Stimulated activated naive CD4-positive, alpha-beta T cell treated with Interleukin-2 at 50 U/mL for 16 hours (primary cell): ENCODE measurements around the gene CCDC190.
"Not testable (repeated sequence)": the region's sequence is repeated elsewhere in the genome, so short reads cannot be mapped to it uniquely, and the experiment has no call there.

ENCODE experiments used
- DNase-seq: peaks from one replicate; lab custom pipeline; 2025; lab: John Stamatoyannopoulos, UW

Gene CCDC190

GRCh38 chr1:162877412-162877811 lies 16.4 kb upstream of the CCDC190 start:
- DNase-seq = no peak

GRCh38 chr1:162876751-162877150 lies 15.8 kb upstream of the CCDC190 start:
- no peak for DNase-seq

GRCh38 chr1:162873671-162874666 lies 13.0 kb upstream of the CCDC190 start:
- no peak for DNase-seq

GRCh38 chr1:162872981-162873380 lies 12.0 kb upstream of the CCDC190 start:
- DNase-seq = no peak

- DNase-seq = not testable (repeated sequence)
These were observed 10.4 kb upstream of the CCDC190 start for GRCh38 chr1:162871417-162871816.

GRCh38 chr1:162868972-162869371 lies 8.0 kb upstream of the CCDC190 start:
- DNase-seq = no peak

GRCh38 chr1:162861625-162862024 lies 650 bp upstream of the CCDC190 start:
- DNase-seq = no peak

- no peak for DNase-seq
These were observed 1.8 kb downstream of the CCDC190 start for GRCh38 chr1:162859191-162859590.

- DNase-seq = no peak
These were observed 3.1 kb downstream of the CCDC190 start for GRCh38 chr1:162857850-162858249.

- no peak for DNase-seq
These were observed 4.7 kb downstream of the CCDC190 start for GRCh38 chr1:162856260-162856659.

- no peak for DNase-seq
These were observed 5.4 kb downstream of the CCDC190 start for GRCh38 chr1:162855461-162856150.

GRCh38 chr1:162854245-162854882 lies 6.6 kb downstream of the CCDC190 start:
- peak; percentile 17 for DNase-seq

- DNase-seq = no peak
These were observed 9.6 kb downstream of the CCDC190 start for GRCh38 chr1:162851341-162851740.

GRCh38 chr1:162849711-162850110 lies 11.3 kb downstream of the CCDC190 start:
- DNase-seq = no peak

- peak; percentile 77 for DNase-seq
These were observed 13.0 kb downstream of the CCDC190 start for GRCh38 chr1:162847839-162848453.

- DNase-seq = no peak
These were observed 14.4 kb downstream of the CCDC190 start for GRCh38 chr1:162846256-162847212.

GRCh38 chr1:162844153-162844552 lies 16.8 kb downstream of the CCDC190 start:
- no peak for DNase-seq

GRCh38 chr1:162840250-162840839 lies 20.6 kb downstream of the CCDC190 start:
- DNase-seq = no peak

- no peak for DNase-seq
These were observed 22.1 kb downstream of the CCDC190 start for GRCh38 chr1:162838863-162839262.

- DNase-seq = no peak
These were observed 25.6 kb downstream of the CCDC190 start for GRCh38 chr1:162835157-162835899.
